ENCODE results near the gene GPC6.

GRCh38 chr13:94186470-94186869 is 959.9 kb downstream of the GPC6 start:
- TF ChIP-seq POLR2AphosphoS5 (IDR thresholded peaks at IDR 0.05) (no peak), POLR2A (IDR thresholded peaks at IDR 0.05) (no peak)
